Gastroesophageal sphincter (tissue), 3 donors: Measurements from ENCODE around the gene MAGEB17.

Experiments
- POLR2A ChIP-seq, 2 donors: fragments of 450-650 bp; IDR thresholded peaks; one replicate each; pipeline ENCODE4 v1.6.1; 2017; ENCODE audit warnings: antibody characterized with exemption in 2 of 2, mild to moderate bottlenecking in 2 of 2, moderate library complexity in 1 of 2
- POLR2AphosphoS5 ChIP-seq: sonication (generic); formaldehyde crosslinking; IDR thresholded peaks from one replicate; pipeline ENCODE4 v1.6.1; 2017; ENCODE audit warnings: antibody characterized with exemption
- TF ChIP-seq, protein P1 (sequence below), 4 experiments: fragments of 200-600 bp in 2 of 4; fragments of 450-650 bp in 2 of 4; sonication (generic) in 1 of 4; IDR thresholded peaks; one replicate each; pipeline ENCODE4 v1.5.1; 2017 to 2019; ENCODE audit warnings: antibody characterized with exemption in 4 of 4, mild to moderate bottlenecking in 2 of 4, moderate library complexity in 2 of 4

DNA sequence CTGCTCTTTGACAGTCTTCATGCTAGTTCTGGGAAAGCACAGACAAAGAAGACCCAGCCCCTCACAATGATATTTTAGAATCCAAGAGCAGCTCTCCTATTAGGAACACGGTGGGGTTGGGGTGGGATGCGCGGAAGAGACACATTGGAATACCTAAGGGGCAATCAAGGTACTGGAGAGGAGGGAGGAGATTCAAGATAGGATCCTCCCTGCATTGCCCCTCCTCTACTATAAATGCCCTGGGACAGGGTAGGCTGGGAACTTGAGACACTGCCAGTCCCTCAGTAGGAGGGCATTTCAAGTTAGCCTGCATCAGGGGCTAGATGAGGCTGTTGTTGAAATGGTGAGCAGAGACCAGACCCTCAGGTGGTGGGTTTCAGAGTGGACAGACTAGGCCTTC lies 5.1 kb downstream of the MAGEB17 start:
- TF ChIP-seq, protein P1, sequence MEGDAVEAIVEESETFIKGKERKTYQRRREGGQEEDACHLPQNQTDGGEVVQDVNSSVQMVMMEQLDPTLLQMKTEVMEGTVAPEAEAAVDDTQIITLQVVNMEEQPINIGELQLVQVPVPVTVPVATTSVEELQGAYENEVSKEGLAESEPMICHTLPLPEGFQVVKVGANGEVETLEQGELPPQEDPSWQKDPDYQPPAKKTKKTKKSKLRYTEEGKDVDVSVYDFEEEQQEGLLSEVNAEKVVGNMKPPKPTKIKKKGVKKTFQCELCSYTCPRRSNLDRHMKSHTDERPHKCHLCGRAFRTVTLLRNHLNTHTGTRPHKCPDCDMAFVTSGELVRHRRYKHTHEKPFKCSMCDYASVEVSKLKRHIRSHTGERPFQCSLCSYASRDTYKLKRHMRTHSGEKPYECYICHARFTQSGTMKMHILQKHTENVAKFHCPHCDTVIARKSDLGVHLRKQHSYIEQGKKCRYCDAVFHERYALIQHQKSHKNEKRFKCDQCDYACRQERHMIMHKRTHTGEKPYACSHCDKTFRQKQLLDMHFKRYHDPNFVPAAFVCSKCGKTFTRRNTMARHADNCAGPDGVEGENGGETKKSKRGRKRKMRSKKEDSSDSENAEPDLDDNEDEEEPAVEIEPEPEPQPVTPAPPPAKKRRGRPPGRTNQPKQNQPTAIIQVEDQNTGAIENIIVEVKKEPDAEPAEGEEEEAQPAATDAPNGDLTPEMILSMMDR (IDR thresholded peaks at IDR 0.05) = no peak
- TF ChIP-seq POLR2AphosphoS5 = no peak
- no peak for TF ChIP-seq POLR2A (IDR thresholded peaks at IDR 0.05)
